ENCODE results near the gene ARX. TPM values are rescaled to one million over a fixed set of nuclear protein-coding genes. Genes with fewer than 3 reads are reported as not detected.

The ARX gene
- total RNA-seq, 1 experiment from 2014 or later: not detected

DNA sequence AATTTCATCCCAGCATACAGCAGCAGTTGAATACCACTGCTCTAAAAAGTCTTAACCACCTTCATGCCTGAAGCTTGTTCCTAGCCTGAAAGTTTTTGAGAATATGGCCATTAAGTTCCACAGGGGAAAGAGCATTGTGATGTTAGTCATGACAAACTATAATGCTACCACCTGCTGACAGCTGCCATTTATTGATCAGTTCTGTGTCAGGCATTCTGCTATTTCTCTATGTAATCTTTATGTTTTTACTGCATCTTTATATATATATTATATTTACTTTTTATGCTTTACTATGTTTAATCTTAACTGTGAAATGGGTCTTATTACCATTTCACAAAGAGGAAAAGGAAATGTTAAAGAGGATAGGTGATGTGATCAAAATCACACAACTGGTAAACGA lies 54.0 kb downstream of the ARX start:
- Histone ChIP-seq H4K20me1 (ENCODE audit: low read length) (no peaks in the 10 kb centered on the region), H3K27me3 (ENCODE audit: low read length) (no peaks in the 10 kb centered on the region), H2AFZ (ENCODE audit: low read length) (no peak overlapping the region), H3K4me1 (ENCODE audit: insufficient read depth, low read length) (no peaks in the 10 kb centered on the region; the same call in 1 of the 2 replicates), H3K36me3 (ENCODE audit: low read depth, low read length) (no peaks in the 10 kb centered on the region), H3K79me2 (ENCODE audit: low read length) (no peaks in the 10 kb centered on the region), H3F3A (ENCODE audit: low read length, unreplicated experiment) (no peaks in the 10 kb centered on the region), H3K9ac (ENCODE audit: low read length) (no peak overlapping the region), H3K9me3 (ENCODE audit: low read length) (no peaks in the 10 kb centered on the region), H3K4me3 (ENCODE audit: low read length) (no peak overlapping the region), H3K4me2 (ENCODE audit: low read length) (no peak overlapping the region), H3K9me2 (replicated peaks; ENCODE audit: low read length) (no peaks in the 10 kb centered on the region), H3K27ac (ENCODE audit: low read length) (no peak overlapping the region)
- BruUV-seq (replicated peaks): no TSS peak
- POLR2A ChIA-PET (ENCODE audit: unreplicated experiment): no interaction called here
- DNase-seq (no peak), ATAC-seq (no peak)
- CTCF ChIA-PET: no interaction called here
- intact Hi-C loops (cut with micrococcal nuclease): no loop called here
- TF ChIP-seq EZH2phosphoT487 (IDR thresholded peaks at IDR 0.05; ENCODE audit: borderline replicate concordance, low read length) (no peak), EZH2 (IDR thresholded peaks at IDR 0.05; ENCODE audit: low read length, unreplicated experiment) (no peak)
- TF ChIP-seq, protein P1, sequence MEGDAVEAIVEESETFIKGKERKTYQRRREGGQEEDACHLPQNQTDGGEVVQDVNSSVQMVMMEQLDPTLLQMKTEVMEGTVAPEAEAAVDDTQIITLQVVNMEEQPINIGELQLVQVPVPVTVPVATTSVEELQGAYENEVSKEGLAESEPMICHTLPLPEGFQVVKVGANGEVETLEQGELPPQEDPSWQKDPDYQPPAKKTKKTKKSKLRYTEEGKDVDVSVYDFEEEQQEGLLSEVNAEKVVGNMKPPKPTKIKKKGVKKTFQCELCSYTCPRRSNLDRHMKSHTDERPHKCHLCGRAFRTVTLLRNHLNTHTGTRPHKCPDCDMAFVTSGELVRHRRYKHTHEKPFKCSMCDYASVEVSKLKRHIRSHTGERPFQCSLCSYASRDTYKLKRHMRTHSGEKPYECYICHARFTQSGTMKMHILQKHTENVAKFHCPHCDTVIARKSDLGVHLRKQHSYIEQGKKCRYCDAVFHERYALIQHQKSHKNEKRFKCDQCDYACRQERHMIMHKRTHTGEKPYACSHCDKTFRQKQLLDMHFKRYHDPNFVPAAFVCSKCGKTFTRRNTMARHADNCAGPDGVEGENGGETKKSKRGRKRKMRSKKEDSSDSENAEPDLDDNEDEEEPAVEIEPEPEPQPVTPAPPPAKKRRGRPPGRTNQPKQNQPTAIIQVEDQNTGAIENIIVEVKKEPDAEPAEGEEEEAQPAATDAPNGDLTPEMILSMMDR (conservative IDR thresholded peaks at IDR 0.05; ENCODE audit: low read depth, low read length): no peak

DNA sequence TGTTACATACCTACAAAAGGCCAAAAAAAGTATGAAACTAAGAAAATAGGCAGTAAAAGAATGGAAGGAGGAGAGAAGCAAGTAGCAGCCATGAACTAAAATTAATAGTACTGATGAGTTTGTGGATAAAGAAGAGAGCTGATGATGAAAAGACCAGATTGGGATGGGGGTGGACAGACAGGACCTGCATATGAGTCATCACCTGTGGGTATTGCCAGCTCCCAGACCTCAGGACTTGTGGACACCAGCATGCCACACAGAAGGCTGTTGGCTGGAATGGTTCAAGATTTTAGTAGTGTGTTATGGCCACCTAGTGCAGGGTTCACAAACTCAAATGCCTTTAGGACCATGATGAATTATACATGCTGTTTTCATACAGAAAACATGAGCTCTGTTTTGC lies 58.9 kb downstream of the ARX start:
- no peaks in the 10 kb centered on the region for H3F3A ChIP-seq (ENCODE audit: low read length, unreplicated experiment)
- POLR2A ChIA-PET (ENCODE audit: unreplicated experiment): no interaction called here
- no peaks in the 10 kb centered on the region for H4K20me1 ChIP-seq (ENCODE audit: low read length)
- no peaks in the 10 kb centered on the region for H3K36me3 ChIP-seq (ENCODE audit: low read depth, low read length)
- no peak overlapping the region for H3K4me2 ChIP-seq (ENCODE audit: low read length)
- TF ChIP-seq, protein P1 (conservative IDR thresholded peaks at IDR 0.05; ENCODE audit: low read depth, low read length): no peak
- no peak overlapping the region for H3K27ac ChIP-seq (ENCODE audit: low read length)
- DNase-seq (peak; percentile 15), ATAC-seq (peak; percentile 48; the same call in 1 of the 2 replicates)
- no peak overlapping the region for H3K9ac ChIP-seq (ENCODE audit: low read length)
- H3K9me3 ChIP-seq (ENCODE audit: low read length): no peaks in the 10 kb centered on the region
- H3K27me3 ChIP-seq (ENCODE audit: low read length): no peaks in the 10 kb centered on the region
- no TSS peak for BruUV-seq (replicated peaks)
- intact Hi-C loops (cut with micrococcal nuclease): no loop called here
- no peaks in the 10 kb centered on the region for H3K79me2 ChIP-seq (ENCODE audit: low read length)
- H2AFZ ChIP-seq (ENCODE audit: low read length): no peak overlapping the region
- no peaks in the 10 kb centered on the region; the same call in 1 of the 2 replicates for H3K4me1 ChIP-seq (ENCODE audit: insufficient read depth, low read length)
- CTCF ChIA-PET: interaction anchor here (1.0 kb wide), 1 partner anchor 119 kb away, joined by 3 read pairs; no protein-coding TSS in a partner anchor
- no peaks in the 10 kb centered on the region for H3K9me2 ChIP-seq (replicated peaks; ENCODE audit: low read length)
- H3K4me3 ChIP-seq (ENCODE audit: low read length): no peak overlapping the region

DNA sequence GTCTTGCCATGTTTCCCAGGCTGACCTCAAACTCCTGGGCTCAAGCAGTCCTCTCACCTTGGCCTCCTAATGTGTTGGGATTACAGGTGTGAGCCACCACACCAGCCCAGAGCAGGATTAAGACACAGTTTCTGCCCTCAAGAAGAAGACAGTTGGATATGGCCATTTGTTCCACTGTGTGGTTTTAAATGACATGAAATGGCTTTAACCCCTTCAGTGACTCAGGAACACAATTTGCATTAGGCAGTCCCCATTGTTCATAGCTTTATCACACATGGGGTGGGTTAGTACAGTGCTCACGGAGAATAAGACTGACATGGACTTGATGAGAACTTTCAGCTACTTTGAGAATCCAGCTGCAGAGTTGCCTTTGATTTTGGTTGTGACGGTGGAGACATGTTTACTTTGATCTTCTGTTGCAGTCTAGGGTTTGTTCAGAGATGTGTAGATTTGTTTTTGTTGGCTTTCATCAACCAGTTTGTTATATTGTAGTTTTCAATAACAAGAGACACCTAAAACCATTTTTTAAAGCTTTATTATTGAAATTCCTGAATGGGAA lies 60.3 kb downstream of the ARX start:
- ChIA-PET CTCF (no interaction called here), POLR2A (ENCODE audit: unreplicated experiment) (no interaction called here)
- BruUV-seq (replicated peaks): no TSS peak
- intact Hi-C loops (cut with micrococcal nuclease): no loop called here
- H3K27ac ChIP-seq (ENCODE audit: low read length): no peak overlapping the region
- ATAC-seq: no peak
- H3K9me3 ChIP-seq (ENCODE audit: low read length): no peaks in the 10 kb centered on the region
- no peaks in the 10 kb centered on the region for H3K9me2 ChIP-seq (replicated peaks; ENCODE audit: low read length)
- no peak overlapping the region for H3K4me3 ChIP-seq (ENCODE audit: low read length)
- no peak overlapping the region for H3K9ac ChIP-seq (ENCODE audit: low read length)
- TF ChIP-seq EZH2phosphoT487 (IDR thresholded peaks at IDR 0.05; ENCODE audit: borderline replicate concordance, low read length): no peak
- no peak for TF ChIP-seq EZH2 (IDR thresholded peaks at IDR 0.05; ENCODE audit: low read length, unreplicated experiment)
- TF ChIP-seq, protein P1 (conservative IDR thresholded peaks at IDR 0.05; ENCODE audit: low read depth, low read length): no peak
- H3K36me3 ChIP-seq (ENCODE audit: low read depth, low read length): no peaks in the 10 kb centered on the region
- no peak overlapping the region for H2AFZ ChIP-seq (ENCODE audit: low read length)
- H4K20me1 ChIP-seq (ENCODE audit: low read length): no peaks in the 10 kb centered on the region
- no peaks in the 10 kb centered on the region; the same call in 1 of the 2 replicates for H3K4me1 ChIP-seq (ENCODE audit: insufficient read depth, low read length)
- H3K4me2 ChIP-seq (ENCODE audit: low read length): no peak overlapping the region
- DNase-seq: no peak
- no peaks in the 10 kb centered on the region for H3K27me3 ChIP-seq (ENCODE audit: low read length)
- no peaks in the 10 kb centered on the region for H3K79me2 ChIP-seq (ENCODE audit: low read length)
- no peaks in the 10 kb centered on the region for H3F3A ChIP-seq (ENCODE audit: low read length, unreplicated experiment)

Data from PC-3 (cell line).